MM.1S (cell line): ENCODE results near the gene EIF2B2.

Experiments
- EZH2 ChIP-seq: fragments of 300-600 bp; sonication (generic); optimal IDR thresholded peaks from 2 replicates; pipeline ENCODE3; 2017; ENCODE audit warnings: low read depth, mild to moderate bottlenecking, antibody characterized with exemption, low read length, mixed read lengths
- EZH2phosphoT487 ChIP-seq: fragments of 300-600 bp; sonication (generic); IDR thresholded peaks from 2 replicates; pipeline ENCODE4 v1.6.1; 2018; ENCODE audit warnings: antibody characterized with exemption, low read length
- TF ChIP-seq, protein P1 (sequence below): fragments of 300-600 bp; sonication (generic); IDR thresholded peaks from 2 replicates; pipeline ENCODE4 v1.5.1; 2016; ENCODE audit warnings: antibody characterized with exemption, low read length, mixed read lengths

DNA sequence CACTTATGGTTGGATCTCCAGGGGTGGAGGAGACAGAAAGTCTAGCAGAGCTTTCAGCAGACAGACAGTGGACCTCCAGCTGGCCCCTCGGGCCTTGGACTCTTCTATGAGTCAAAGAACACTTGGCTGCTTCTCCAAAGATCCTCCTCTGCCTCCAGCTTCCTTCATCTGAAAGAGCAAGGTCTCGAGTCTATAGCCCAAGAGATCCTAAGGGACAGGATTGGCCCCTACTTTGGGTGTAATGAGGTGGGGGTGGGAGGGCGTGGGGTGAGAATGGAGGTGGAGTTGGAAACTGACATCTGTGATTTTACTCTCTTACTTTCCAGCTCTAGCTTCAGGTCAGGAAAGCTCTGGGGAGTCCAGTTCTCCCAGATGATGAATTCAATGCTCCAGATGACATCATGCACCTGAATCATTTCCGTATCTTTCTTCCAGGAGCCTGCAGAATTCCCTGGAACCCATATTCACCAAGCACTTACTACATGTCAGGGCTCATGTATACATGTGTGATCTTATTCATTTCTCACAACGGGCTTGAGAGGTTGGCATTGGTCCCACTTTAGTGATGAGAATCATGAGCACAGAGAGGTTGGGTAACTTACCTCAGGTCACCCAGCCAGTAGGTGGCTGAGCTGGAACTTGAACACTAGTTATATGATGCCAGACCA is 37.1 kb upstream of the EIF2B2 start:
- TF ChIP-seq, protein P1, sequence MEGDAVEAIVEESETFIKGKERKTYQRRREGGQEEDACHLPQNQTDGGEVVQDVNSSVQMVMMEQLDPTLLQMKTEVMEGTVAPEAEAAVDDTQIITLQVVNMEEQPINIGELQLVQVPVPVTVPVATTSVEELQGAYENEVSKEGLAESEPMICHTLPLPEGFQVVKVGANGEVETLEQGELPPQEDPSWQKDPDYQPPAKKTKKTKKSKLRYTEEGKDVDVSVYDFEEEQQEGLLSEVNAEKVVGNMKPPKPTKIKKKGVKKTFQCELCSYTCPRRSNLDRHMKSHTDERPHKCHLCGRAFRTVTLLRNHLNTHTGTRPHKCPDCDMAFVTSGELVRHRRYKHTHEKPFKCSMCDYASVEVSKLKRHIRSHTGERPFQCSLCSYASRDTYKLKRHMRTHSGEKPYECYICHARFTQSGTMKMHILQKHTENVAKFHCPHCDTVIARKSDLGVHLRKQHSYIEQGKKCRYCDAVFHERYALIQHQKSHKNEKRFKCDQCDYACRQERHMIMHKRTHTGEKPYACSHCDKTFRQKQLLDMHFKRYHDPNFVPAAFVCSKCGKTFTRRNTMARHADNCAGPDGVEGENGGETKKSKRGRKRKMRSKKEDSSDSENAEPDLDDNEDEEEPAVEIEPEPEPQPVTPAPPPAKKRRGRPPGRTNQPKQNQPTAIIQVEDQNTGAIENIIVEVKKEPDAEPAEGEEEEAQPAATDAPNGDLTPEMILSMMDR: no peak
- TF ChIP-seq EZH2phosphoT487 (no peak), EZH2 (no peak)
